GM18873 (cell line): ENCODE results near the gene SEPHS1.
A peak's percentile ranks its signal among the peaks of the same experiment; 100 is the strongest.
"Not testable (repeated sequence)": the region's sequence is repeated elsewhere in the genome, so short reads cannot be mapped to it uniquely, and the experiment has no call there.

Experiments used
- ATAC-seq: cut with Tn5 transposase; IDR thresholded peaks from one replicate; pipeline ENCODE4 v1.9.1; 2021; ENCODE audit warnings: mild to moderate bottlenecking, moderate library complexity, moderate number of reproducible peaks; ENCODE audit not compliant: unreplicated experiment, low FRiP score

The SEPHS1 gene

GRCh38 chr10:13365243-13365642 lies 17.1 kb upstream of the SEPHS1 start:
- ATAC-seq = no peak

- no peak for ATAC-seq
Observed at GRCh38 chr10:13360587-13360986, 12.5 kb upstream of the SEPHS1 start.

GRCh38 chr10:13356392-13356791 lies 8.3 kb upstream of the SEPHS1 start:
- ATAC-seq = no peak

- ATAC-seq = no peak
Observed at GRCh38 chr10:13354783-13355182, 6.7 kb upstream of the SEPHS1 start.

- ATAC-seq = no peak
Observed at GRCh38 chr10:13352519-13352918, 4.4 kb upstream of the SEPHS1 start.

GRCh38 chr10:13351340-13351915 lies 3.3 kb upstream of the SEPHS1 start:
- no peak for ATAC-seq

GRCh38 chr10:13349463-13350274 lies 1.6 kb upstream of the SEPHS1 start:
- ATAC-seq = no peak

- peak; percentile 31 for ATAC-seq
Observed at GRCh38 chr10:13347500-13348156, 465 bp downstream of the SEPHS1 start.

- ATAC-seq = peak; percentile 17
Observed at GRCh38 chr10:13347043-13347499, 1.0 kb downstream of the SEPHS1 start.

- no peak for ATAC-seq
Observed at GRCh38 chr10:13346283-13347042, 1.6 kb downstream of the SEPHS1 start.

GRCh38 chr10:13340626-13341376 lies 7.3 kb downstream of the SEPHS1 start:
- peak; percentile 91 for ATAC-seq

- ATAC-seq = no peak
Observed at GRCh38 chr10:13340068-13340467, 8.0 kb downstream of the SEPHS1 start.

GRCh38 chr10:13338390-13339110 lies 9.5 kb downstream of the SEPHS1 start:
- ATAC-seq = no peak

GRCh38 chr10:13337827-13338196 lies 10.3 kb downstream of the SEPHS1 start:
- ATAC-seq = no peak

- no peak for ATAC-seq
Observed at GRCh38 chr10:13337128-13337826, 10.8 kb downstream of the SEPHS1 start.

- ATAC-seq = no peak
Observed at GRCh38 chr10:13335881-13336280, 12.2 kb downstream of the SEPHS1 start.

GRCh38 chr10:13334556-13334955 lies 13.5 kb downstream of the SEPHS1 start:
- ATAC-seq = no peak

GRCh38 chr10:13331646-13332045 lies 16.4 kb downstream of the SEPHS1 start:
- no peak for ATAC-seq

- ATAC-seq = not testable (repeated sequence)
Observed at GRCh38 chr10:13330980-13331379, 17.1 kb downstream of the SEPHS1 start.
